HPDE6-E6E7 (cell line): ENCODE measurements around the gene RBCK1.
"Not testable (repeated sequence)": the region's sequence is repeated elsewhere in the genome, so short reads cannot be mapped to it uniquely, and the experiment has no call there.

Experiments used
- DNase-seq: peaks from one replicate; pipeline ENCODE4 v3.0.0; 2011; ENCODE audit warnings: missing footprints; ENCODE audit errors: extremely low spot score

The RBCK1 gene

GRCh38 chr20:376089-376488, 32.0 kb upstream of the RBCK1 start:
- no peak for DNase-seq

DNA sequence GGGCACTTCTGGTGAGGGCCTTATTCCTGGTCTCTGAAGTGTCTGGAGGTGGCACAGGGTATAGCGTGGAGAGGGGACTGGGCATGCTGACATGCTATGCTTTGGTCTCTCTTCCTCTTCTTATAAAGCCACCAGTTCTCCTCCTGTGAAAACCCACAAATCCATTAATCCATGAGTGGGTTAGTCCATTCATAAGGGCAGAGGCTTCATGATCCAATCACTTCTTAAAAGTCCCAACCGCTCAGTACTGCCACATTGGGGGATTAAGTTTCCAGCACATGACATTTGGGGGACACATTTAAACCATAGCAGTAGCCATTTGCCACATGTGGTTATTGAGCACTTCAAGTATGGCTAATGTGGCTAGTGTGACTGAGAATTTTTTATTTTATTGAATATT, 31.3 kb upstream of the RBCK1 start:
- no peak for DNase-seq

GRCh38 chr20:377578-377977, 30.5 kb upstream of the RBCK1 start:
- not testable (repeated sequence) for DNase-seq

GRCh38 chr20:378961-379336, 29.1 kb upstream of the RBCK1 start:
- DNase-seq = no peak

- DNase-seq = peak; percentile 76
Observed at GRCh38 chr20:380763-381580, 27.1 kb upstream of the RBCK1 start.

- DNase-seq = peak; percentile 78
Observed at GRCh38 chr20:381581-382290, 26.4 kb upstream of the RBCK1 start.

- no peak for DNase-seq
Observed at GRCh38 chr20:382291-383115, 25.6 kb upstream of the RBCK1 start.

DNA sequence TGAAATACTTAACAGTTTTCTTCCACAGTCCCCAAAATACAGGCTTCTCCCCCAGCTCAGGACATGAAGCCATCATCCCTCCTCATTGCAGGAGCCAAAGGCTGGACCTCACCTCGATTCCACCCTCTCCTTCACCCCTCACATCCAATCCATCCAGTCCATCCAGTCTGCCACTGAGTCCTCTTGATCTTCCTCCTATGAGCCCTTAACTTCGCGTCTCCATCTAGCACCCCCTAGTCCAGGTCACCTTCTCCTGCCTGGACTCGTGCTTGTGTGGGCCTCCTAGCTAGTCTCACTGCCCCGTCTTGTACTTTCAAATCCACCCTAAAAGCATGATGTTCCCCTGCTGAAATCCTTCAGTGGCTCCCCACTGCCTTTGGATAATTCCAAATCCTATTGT, 24.2 kb upstream of the RBCK1 start:
- no peak for DNase-seq

DNA sequence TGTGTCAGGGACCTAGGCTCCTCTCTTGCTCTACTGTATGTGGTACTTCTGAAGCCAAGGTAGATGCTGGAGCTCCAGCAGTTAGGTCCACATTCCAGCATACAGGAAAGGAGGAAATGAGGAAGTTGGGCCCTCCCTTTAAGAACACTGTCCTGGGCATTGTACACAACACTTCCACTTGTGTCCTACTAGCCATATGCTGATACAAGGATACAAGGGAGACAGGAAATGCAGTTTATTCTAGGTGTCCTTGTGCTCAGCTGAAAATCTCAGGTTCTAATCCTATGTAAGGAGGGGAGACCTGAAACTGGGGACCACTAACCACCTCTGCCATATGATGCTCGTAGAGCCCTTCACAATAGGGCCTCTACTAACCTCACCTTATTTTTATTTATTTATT, 23.4 kb upstream of the RBCK1 start:
- DNase-seq = no peak

DNA sequence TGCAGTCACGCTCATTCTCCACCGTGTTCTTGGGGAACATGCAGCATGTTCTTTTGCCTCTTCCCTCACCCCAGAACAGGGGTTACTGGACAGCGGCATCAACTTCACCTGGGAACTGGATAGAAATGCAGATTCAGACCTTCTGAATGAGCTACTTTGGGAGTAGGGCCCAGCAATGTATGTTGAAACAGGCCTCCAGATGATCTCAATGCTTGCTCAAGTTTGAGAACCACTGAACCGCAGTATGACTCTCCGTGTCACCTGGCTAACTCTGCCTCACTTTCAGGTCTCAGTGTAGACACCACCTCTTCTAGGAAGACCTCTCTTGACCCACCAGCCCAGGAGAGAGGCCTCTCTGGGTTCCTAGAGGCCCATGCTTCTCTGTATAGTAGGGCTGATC, 22.7 kb upstream of the RBCK1 start:
- no peak for DNase-seq

- DNase-seq = not testable (repeated sequence)
Observed at GRCh38 chr20:386634-387033, 21.5 kb upstream of the RBCK1 start.

GRCh38 chr20:387520-387919, 20.6 kb upstream of the RBCK1 start:
- DNase-seq = no peak

DNA sequence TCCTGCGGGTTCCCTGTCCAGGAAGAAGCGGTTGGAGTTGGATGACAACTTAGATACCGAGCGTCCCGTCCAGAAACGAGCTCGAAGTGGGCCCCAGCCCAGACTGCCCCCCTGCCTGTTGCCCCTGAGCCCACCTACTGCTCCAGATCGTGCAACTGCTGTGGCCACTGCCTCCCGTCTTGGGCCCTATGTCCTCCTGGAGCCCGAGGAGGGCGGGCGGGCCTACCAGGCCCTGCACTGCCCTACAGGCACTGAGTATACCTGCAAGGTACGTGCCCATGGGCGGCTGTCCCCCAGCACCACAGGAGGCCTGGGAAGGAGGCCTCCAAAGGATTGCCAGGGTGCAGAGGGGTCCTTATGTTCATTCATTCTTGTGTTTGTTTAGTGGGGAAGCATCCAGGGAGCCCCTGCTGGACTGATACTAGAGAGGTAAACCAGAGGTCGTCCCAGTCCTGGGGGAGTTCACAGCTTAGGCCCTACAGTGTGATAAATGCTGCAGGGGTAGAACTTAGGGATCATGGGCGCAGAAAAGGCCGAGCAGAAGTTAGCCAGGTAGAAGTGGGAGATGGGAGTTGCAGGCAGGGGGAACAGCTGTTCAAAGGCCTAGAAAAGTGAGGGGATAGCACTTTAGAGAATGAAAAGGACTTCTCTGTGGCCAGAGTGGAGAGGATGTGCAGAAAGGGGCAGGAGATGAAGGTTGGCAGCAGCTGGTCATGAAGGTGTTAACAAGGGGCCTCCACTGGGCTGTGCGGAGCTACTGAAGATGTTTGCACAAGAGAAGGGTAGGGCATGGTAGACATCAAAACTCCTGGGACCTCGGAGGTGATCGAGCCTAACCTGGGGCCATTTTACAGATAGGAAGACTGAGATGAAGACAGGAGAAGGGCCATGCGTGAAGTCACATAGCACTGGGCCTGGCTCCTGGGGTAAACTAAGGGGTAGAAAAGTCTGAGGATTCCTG, 19.8 kb upstream of the RBCK1 start:
- no peak for DNase-seq

- DNase-seq = no peak
Observed at GRCh38 chr20:389220-389619, 18.9 kb upstream of the RBCK1 start.

DNA sequence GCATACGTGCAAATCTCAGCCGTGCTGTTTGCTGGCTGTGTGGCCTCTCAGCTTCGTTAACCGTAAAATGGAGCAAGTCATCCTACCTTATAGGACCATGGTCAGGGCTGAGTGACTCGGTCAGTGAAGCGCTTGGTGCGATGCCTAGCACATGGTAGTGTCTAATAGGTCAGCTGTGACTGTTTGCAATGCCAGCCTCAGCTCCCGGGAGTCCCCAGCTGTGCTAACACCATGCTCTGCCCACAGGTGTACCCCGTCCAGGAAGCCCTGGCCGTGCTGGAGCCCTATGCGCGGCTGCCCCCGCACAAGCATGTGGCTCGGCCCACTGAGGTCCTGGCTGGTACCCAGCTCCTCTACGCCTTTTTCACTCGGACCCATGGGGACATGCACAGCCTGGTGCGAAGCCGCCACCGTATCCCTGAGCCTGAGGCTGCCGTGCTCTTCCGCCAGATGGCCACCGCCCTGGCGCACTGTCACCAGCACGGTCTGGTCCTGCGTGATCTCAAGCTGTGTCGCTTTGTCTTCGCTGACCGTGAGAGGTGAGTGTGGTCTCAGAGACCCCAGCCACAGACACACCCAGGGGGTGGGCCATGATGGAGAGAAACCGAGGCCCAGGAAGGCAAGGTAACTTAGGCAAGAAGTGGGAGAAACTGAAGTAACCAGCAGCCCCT, 16.9 kb upstream of the RBCK1 start:
- DNase-seq = no peak

- not testable (repeated sequence) for DNase-seq
Observed at GRCh38 chr20:393296-393695, 14.8 kb upstream of the RBCK1 start.

- DNase-seq = no peak
Observed at GRCh38 chr20:396252-396618, 11.9 kb upstream of the RBCK1 start.

- DNase-seq = no peak
Observed at GRCh38 chr20:396619-397431, 11.3 kb upstream of the RBCK1 start.

DNA sequence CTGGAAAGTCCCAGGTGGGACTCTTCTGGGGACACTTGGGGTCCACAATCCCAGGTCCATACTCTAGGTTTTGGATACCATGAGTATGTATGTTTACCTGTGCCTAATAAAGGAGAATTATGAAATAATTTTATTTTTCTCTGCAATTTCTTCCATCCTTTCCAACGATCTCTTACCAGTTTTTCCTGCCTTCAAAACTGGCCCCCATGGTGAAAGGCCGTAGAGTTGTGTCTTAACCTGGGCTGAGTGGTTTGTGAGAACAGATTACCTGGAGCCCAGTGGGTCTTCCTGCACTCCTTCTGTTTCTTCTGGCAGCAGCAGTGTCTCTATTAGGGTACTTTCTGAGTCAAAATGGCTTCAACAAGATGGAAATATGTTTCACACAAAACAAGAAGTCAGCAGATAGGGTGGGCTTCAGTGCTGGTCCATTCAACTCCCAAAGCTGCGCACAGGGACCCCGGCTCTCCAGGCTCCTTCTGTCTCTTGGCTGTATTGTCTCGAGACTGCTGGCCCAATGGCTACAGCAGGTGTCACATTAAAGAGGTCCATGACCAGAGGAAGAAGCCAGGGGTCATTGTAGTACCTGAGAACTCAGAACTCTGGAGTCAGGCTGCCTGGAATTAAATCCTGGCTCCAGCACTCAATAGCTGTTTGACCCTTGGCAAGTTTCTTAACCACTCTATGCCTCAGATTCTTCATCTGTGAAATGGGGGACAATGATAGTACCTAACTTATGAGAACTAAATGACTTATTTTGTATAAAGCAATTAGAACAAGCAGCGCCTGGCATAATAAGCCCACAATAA, 10.5 kb upstream of the RBCK1 start:
- no peak for DNase-seq
